ENCODE measurements around the gene KCNJ4.

The KCNJ4 gene

DNA sequence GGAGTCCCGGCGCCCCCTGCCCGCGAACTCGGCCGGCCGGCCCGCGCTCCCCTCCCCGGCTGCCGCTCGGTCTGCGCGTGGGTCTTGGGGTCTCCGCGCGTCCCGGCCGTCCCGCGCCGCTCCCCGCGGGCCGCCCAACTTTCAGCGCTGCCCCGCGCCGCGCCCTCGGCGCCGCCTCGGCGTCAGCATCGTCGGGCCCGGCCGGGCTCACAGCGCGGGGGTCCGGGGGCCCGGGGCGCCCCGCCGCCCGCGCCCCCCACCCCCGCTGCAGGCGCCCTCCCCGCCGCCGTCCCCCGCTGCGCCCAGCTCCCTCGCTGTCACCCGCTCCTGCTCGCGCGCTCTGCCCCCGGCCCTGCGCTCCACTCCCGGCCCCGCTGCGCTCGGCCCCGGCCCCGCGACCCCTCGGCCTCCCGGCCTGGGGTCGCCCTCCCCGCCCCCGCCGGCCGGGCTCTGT lies at the start of gene KCNJ4:
Gene KCNJ4 (minus strand): TSS at position 124 of the 454 bp plus-strand sequence. CDS start 27,067 bp downstream, outside the sequence.
- DNase-seq = no peak

DNA sequence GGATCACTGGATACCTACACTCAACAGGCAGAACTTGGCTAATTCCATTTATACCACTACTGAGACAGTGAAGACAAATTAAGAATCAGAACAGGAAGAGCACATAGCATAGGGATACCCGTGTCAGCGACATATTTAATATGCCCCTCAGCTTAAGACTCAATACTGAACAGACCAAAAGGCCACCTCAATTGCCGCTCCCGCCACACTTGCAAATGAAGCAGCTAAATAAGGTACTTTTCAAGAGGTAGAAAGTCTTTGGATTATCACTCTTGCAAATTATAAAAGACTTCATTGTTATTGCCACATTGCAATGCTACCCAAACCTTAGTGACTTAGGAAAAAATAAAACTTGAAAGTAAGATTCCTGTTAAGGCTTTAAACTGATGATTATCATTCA lies 48.0 kb upstream of the KCNJ4 start:
- no peak for DNase-seq

DNA sequence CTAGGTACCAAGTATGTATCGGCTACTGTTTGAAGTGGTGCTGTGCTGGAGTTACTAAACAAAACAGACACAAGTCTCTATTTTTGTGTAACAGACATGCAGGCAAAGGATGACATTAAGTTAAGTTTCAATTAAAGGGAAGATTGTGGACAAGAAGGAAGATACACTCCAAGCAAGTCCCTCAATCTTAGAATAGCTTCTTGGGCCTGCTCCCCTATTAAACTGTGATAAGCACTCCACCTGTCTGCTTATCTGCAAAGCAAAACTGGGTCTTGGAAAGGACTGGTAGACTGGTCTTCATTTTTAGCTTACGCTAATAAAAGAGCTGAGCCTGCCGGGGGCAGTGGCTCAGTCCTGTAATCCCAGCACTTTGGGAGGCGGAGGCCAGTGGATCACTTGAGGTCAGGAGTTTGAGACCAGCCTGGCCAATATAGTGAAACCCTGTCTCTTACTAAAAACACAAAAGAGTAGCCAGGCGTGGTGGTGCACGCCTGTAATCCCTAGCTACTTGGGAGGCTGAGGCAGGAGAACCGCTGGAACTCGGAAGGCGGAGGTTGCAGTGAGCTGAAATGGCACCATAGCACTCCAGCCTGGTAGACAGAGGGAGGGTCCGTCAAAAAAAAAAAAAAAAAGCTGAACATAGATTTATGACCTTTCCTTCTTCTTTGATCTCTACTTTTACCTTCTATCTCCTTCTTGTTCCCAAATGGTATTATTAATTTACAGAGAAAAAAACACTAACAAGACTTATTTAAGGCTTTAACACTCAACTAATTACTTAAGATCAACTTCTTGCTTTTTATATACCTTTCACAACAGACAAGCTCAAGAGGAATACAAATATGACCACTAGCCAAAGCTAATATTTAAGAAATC lies 47.0 kb upstream of the KCNJ4 start:
- no peak for DNase-seq

- DNase-seq = no peak
Observed at GRCh38 chr22:38497869-38498268, 42.9 kb upstream of the KCNJ4 start.

DNA sequence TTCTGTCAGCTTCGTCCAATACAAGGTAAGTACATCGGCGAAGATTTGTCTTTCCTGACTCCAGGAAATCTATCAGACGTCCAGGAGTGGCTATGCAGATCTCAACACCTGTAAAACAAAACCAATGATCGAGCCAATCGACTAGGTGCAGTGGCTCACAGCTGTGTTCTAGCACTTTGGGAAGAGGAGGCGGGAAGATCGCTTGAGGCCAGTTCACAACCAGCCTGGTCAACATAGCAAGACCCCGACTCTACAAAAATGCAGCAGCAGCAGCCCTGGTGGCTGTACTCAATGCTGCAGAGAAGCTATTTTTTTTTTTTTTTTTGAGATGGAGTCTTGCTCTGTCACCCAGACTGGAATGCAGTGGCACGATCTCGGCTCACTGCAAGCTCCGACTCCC lies 39.9 kb upstream of the KCNJ4 start:
- DNase-seq = no peak

DNA sequence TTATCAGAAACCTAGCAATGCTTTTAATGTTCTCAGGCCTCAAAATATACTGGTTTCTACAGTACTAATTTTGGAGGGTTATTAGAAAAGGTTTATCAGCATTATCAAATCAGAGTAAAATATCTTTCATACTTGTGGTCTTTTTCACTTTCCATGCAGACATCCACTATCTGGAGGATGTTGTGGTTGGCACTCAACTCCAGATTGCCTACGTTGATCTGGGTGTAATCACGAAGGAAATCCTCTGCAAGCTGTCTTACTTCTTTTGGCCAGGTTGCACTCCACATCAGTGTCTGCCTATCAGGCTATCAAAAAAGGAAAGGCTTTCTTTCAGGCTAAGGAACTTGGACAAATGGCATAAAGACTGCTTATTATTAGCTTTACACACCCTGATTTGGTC lies 39.5 kb upstream of the KCNJ4 start:
- no peak for DNase-seq

DNA sequence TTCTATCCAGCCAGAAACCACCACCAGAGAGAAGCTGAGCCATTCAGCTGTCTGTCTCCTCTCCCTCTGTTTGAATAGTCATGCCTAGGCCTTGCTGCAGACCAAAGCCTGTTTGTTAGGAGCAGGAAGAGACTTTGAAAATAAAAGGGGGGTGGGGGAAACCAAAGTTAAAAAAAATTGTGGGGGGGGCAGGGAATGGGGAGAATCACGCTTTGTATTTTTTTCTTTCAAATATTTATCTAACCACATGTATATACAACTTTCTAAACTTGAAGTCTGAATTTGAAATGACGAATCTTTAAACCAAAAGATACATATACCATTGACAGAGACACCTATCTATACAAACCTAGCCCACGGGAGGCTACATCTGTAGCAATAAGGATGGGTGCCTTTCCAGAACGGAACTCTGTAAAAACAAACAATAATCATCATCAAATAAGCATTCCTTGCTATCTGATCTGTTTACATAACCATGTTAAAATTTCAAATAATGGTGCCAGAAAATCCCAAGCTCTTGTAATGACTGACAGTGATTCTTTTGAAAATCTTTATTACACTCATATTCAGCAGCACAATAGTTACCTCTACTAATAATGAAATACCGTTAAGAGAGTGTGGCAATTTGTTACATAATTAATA lies 36.8 kb upstream of the KCNJ4 start:
- DNase-seq = no peak

DNA sequence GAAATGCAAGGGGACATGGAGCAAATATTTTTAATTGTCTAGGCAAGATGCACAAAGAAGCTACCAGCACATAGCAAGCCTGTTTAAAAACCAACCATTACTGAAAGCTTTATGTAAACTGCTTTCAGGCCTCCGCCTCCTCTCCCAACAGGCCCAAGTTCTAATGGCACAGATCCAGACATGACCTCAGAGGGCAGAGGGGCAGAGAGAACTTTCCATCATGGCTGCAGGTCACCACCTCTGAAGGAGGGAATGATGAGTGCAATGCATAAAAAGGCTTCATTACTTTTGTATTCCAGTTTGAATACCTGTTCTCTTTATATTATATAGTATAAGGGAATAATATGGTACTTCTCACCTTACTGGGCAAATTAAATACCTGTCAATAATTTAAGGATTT lies 35.9 kb upstream of the KCNJ4 start:
- DNase-seq = peak in 4 of 14 donors; percentile 2 to 26 (median 8)

- DNase-seq = no peak
Observed at GRCh38 chr22:38490475-38490874, 35.5 kb upstream of the KCNJ4 start.

- no peak for DNase-seq
Observed at GRCh38 chr22:38489561-38490145, 34.7 kb upstream of the KCNJ4 start.

- no peak for DNase-seq
Observed at GRCh38 chr22:38489142-38489541, 34.1 kb upstream of the KCNJ4 start.

- DNase-seq = no peak
Observed at GRCh38 chr22:38487946-38488345, 32.9 kb upstream of the KCNJ4 start.

DNA sequence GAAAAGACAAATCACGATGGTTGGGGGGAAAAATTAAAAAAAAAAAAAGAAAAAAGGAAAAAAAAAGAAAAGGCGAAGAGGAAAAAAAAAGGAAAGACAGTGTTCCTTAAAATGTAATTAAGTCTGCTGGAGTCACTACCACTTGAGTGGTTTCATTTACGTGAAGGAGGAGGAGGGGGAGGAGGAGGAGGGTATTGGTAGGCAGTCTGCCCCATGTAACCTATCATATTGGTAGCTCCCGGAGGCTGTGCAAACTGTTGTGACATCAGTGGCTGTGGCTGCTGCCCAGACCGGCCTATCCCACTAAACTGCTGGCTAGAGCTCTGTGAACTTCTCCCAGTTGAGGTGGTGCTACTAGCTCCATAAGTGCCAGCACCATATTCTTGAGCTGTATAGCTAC lies 30.8 kb upstream of the KCNJ4 start:
- DNase-seq = no peak

DNA sequence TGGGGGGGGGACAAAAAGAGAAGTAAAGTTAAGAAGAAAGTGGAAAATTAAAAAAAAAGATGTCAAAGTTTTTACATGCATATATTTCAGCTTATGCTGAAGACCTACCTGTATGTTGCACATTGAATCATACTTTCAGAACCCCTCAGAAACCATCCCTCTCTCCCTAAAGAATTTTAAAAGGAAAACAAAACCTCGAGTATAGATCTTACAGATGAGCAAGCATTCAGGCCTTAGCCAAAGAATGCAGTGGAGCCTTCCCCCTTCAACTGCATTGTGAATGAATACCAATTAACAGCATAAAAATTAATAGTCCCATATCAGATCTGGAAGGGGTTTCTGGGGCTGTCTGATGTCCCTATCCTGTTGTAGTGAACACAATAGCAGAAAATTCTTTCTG lies 29.2 kb upstream of the KCNJ4 start:
- no peak for DNase-seq

- DNase-seq = no peak
Observed at GRCh38 chr22:38482662-38483308, 27.8 kb upstream of the KCNJ4 start.

DNA sequence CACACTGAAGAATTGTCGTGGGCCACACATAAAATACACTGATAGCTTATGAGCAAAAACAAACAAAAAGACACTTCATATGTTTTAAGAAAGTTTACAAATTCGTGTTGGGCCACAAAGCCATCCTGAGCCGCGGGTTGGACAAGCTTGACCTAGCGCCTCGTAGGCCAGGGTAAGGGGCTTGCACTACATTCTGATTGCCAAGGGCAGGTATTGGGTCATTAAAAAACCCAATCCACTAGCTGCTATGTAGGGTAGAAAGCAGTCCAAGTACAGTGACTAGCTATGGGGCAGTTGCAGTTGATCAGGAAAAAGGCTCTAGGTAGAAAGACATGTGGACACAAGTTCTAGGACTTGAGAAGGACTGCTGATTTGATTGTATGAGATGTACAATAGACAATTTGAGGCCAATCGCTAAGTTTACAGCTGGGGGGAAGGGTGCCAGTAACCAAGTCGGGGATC lies 26.9 kb upstream of the KCNJ4 start:
- no peak for DNase-seq

GRCh38 chr22:38481162-38481870 lies 26.3 kb upstream of the KCNJ4 start:
- no peak for DNase-seq

- no peak for DNase-seq
Observed at GRCh38 chr22:38479096-38479837, 24.3 kb upstream of the KCNJ4 start.

DNA sequence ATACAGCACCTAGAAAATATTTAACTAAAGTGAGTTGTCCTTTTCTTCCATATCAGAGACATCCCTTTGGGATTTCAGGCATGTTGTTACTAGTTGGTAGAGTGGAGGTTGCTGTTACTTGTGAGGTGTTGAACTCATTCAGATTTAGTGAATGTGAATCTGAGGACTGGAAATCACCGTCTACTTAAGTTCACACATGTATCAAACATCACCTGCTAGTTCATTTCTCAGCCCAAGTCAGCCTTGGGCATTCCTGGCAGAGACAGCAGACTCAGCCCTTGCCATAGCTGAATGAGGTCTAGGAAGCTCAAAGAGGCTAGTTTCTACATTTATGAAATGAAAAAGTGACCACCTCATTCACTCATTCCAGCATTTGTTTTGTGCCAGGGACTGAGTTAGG lies 22.6 kb upstream of the KCNJ4 start:
- DNase-seq = no peak

GRCh38 chr22:38474003-38474607 lies 19.1 kb upstream of the KCNJ4 start:
- no peak for DNase-seq

DNA sequence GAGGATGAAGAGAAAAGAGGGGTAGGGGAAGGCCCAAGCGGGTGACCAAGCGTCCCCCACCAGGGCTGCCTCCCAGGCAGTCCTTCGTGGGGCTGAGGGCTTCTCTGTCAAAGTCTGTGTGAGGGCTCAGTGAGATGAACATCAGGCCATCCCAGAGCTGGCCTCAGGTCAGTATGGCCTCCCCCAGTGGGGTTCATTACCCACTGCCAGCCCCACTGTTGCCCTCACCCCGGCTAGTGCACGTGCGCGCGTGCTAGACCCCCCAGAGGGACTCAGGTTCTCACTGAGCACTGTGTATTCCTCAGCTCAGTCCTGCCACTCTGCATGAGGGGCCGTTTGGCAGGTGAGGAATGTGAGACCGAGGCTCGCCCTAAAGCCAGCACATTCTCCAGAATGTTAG lies 16.2 kb upstream of the KCNJ4 start:
- DNase-seq = no peak

Data from C1 segment of cervical spinal cord (tissue), 14 donors.